Stomach (tissue), 4 donors: ENCODE data around the gene OR5V1.

Experiments
- CTCF ChIP-seq, 7 experiments: fragments of 450-650 bp in 4 of 7; fragments of 200-600 bp in 3 of 7; sonication (generic) in 3 of 7; IDR thresholded peaks; one replicate each; pipeline ENCODE4 v1.5.1; 2016 to 2019; ENCODE audit warnings: antibody characterized with exemption in 7 of 7, control low read depth in 2 of 7, mild to moderate bottlenecking in 1 of 7
- POLR2A ChIP-seq, 4 donors: fragments of 450-650 bp; IDR thresholded peaks; one replicate each; pipeline ENCODE4 v1.6.1; 2016; ENCODE audit warnings: antibody characterized with exemption in 4 of 4, control low read depth in 2 of 4, mild to moderate bottlenecking in 1 of 4, moderate library complexity in 1 of 4
- POLR2AphosphoS5 ChIP-seq, 3 donors: sonication (generic); formaldehyde crosslinking; IDR thresholded peaks; one replicate each; pipeline ENCODE4 v1.6.1; 2016; ENCODE audit warnings: antibody characterized with exemption in 3 of 3

DNA sequence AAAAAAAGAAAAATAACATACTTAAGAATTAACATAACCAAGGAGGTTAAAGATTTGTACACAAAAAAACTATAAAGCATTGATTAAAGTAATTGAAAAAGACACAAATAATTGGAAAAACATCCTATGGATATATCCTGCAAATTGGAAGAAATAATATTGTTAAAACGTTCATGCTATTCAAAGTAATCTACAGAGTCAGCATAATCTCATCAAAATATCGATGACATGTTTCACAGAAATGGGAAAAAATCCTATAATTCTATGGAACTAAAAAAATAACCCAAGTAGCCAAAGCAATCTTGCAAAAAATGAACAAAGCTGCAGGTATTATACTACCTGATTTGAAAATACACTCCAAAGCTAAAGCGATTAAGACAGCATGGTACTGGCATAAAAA lies 23.3 kb downstream of the OR5V1 start:
- TF ChIP-seq POLR2AphosphoS5 (IDR thresholded peaks at IDR 0.05), result no peak
- TF ChIP-seq CTCF (IDR thresholded peaks at IDR 0.05), result no peak
- TF ChIP-seq POLR2A (IDR thresholded peaks at IDR 0.05), result no peak
